Gastroesophageal sphincter (tissue), 3 donors: ENCODE measurements around the gene RPRD2.

Source experiments
- CTCF ChIP-seq, 4 experiments: fragments of 200-600 bp in 2 of 4; fragments of 450-650 bp in 2 of 4; sonication (generic) in 1 of 4; IDR thresholded peaks; one replicate each; pipeline ENCODE4 v1.5.1; 2017 to 2019; ENCODE audit warnings: antibody characterized with exemption in 4 of 4, mild to moderate bottlenecking in 2 of 4, moderate library complexity in 2 of 4
- POLR2A ChIP-seq, 2 donors: fragments of 450-650 bp; IDR thresholded peaks; one replicate each; pipeline ENCODE4 v1.6.1; 2017; ENCODE audit warnings: antibody characterized with exemption in 2 of 2, mild to moderate bottlenecking in 2 of 2, moderate library complexity in 1 of 2

GRCh38 chr1:150476754-150477153 lies 112.8 kb downstream of the RPRD2 start:
- no peak for TF ChIP-seq POLR2A (IDR thresholded peaks at IDR 0.05)
- no peak for TF ChIP-seq CTCF (IDR thresholded peaks at IDR 0.05)
